Suppressor macrophage treated with lipopolysaccharide for 4 hours (primary cell): ENCODE data around the gene RPS8.
"Not testable (repeated sequence)": the region's sequence is repeated elsewhere in the genome, so short reads cannot be mapped to it uniquely, and the experiment has no call there.

ENCODE experiments used
- DNase-seq: peaks from one replicate; pipeline ENCODE4 v3.0.0-alpha.2; 2020

RPS8 gene

GRCh38 chr1:44803312-44804095 lies 28.2 kb downstream of the RPS8 start:
- DNase-seq = no peak

GRCh38 chr1:44805311-44806024 lies 30.1 kb downstream of the RPS8 start:
- no peak for DNase-seq

- no peak for DNase-seq
These were observed 30.8 kb downstream of the RPS8 start for GRCh38 chr1:44806025-44806703.

- no peak for DNase-seq
These were observed 31.5 kb downstream of the RPS8 start, which contains the start of gene DYNLT4 for GRCh38 chr1:44806704-44807363. DYNLT4 (minus strand) TSS chr1:44807351; CDS start chr1:44806668, 683 bp downstream.

- DNase-seq = peak; percentile 98
These were observed 32.2 kb downstream of the RPS8 start for GRCh38 chr1:44807364-44808062.

GRCh38 chr1:44808063-44808937 lies 33.0 kb downstream of the RPS8 start, which contains the start of gene BTBD19:
BTBD19 (plus strand) TSS chr1:44808523; CDS start chr1:44808821, 298 bp downstream.
- peak; percentile 94 for DNase-seq

GRCh38 chr1:44808938-44809917 lies 33.9 kb downstream of the RPS8 start:
- peak; percentile 91 for DNase-seq

- peak; percentile 46 for DNase-seq
These were observed 34.9 kb downstream of the RPS8 start for GRCh38 chr1:44810101-44810761.

GRCh38 chr1:44810762-44811105 lies 35.4 kb downstream of the RPS8 start:
- DNase-seq = not testable (repeated sequence)

- DNase-seq = no peak
These were observed 35.9 kb downstream of the RPS8 start for GRCh38 chr1:44811234-44811633.

- DNase-seq = no peak
These were observed 37.6 kb downstream of the RPS8 start for GRCh38 chr1:44812822-44813543.

GRCh38 chr1:44815926-44816325 lies 40.6 kb downstream of the RPS8 start:
- not testable (repeated sequence) for DNase-seq

- no peak for DNase-seq
These were observed 42.0 kb downstream of the RPS8 start for GRCh38 chr1:44817307-44817706.

- DNase-seq = no peak
These were observed 42.6 kb downstream of the RPS8 start for GRCh38 chr1:44817771-44818495.

GRCh38 chr1:44819196-44819607 lies 43.9 kb downstream of the RPS8 start:
- DNase-seq = no peak

- DNase-seq = peak; percentile 88
These were observed 44.4 kb downstream of the RPS8 start for GRCh38 chr1:44819608-44820327.
